CD4-positive, alpha-beta T cell treated with Interleukin-10 for 1 hour (primary cell): ENCODE measurements around the gene ST8SIA1.
"Not testable (repeated sequence)": the region's sequence is repeated elsewhere in the genome, so short reads cannot be mapped to it uniquely, and the experiment has no call there.

Experiments used
- DNase-seq: peaks from one replicate; pipeline ENCODE4 v3.0.0-alpha.2; 2020

The ST8SIA1 gene

DNA sequence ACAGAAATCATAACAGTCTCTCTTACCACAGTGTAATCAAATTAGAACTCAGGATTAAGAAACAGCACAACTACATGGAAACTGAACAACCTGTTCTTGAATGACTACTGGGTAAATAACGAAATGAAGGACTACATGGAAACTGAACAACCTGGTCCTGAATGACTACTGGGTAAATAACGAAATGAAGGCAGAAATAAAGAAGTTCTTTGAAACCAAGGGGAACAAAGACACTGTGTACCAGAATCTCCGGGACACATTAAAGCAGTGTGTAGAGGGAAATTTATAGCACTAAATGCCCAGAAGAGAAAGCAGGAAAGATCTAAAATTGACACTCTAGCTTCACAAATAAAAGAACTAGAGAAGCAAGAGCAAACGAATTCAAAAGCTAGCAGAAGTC is 185.2 kb downstream of the ST8SIA1 start:
- DNase-seq, result not testable (repeated sequence)

DNA sequence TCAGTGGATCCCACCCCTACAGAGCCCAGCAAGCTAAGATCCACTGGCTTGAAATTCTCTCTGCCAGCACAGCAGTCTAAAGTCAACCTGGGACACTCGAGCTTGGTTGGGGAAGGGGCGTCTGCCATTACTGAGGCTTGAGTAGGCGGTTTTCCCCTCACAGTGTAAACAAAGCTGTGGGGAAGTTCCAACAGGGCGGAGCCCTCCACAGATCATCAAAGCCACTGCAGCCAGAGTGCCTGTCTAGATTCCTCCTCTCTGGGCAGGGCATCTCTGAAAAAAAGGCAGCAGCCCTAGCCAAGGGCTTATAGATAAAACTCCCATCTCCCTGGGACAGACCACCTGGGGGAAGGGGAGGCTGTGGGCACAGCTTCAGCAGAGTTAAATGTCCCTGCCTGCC is 187.8 kb downstream of the ST8SIA1 start:
- peak; percentile 59 for DNase-seq
